Colonic mucosa (tissue), 4 donors: ENCODE measurements around the gene ERBIN. TPM values are rescaled to one million over a fixed set of nuclear protein-coding genes. Genes with fewer than 3 reads are reported as not detected.

Experiments used
- DNase-seq: peaks from one replicate; pipeline ENCODE4 v3.0.0-alpha.2; 2020
- H3K27ac ChIP-seq: fragments of 200-600 bp; one replicate; pipeline ENCODE4 v1.8.0; 2021
- H3K27me3 ChIP-seq: fragments of 200-600 bp; one replicate; pipeline ENCODE4 v1.8.0; 2021
- H3K36me3 ChIP-seq: fragments of 200-600 bp; one replicate; pipeline ENCODE4 v1.8.0; 2021
- H3K4me1 ChIP-seq: fragments of 200-600 bp; one replicate; pipeline ENCODE4 v1.8.0; 2021; ENCODE audit warnings: mild to moderate bottlenecking
- H3K4me3 ChIP-seq: fragments of 200-600 bp; one replicate; pipeline ENCODE4 v1.8.0; 2021
- H3K9ac ChIP-seq, 2 donors: one replicate each; pipeline ENCODE4 v1.7.0; 2013; ENCODE audit warnings: control low read depth in 2 of 2, low read depth in 2 of 2, low read length in 2 of 2
- H3K9me3 ChIP-seq: fragments of 200-600 bp; one replicate; pipeline ENCODE4 v1.8.0; 2021
- intact Hi-C: fragments of 100-400 bp; cut with DNase I; formaldehyde crosslinking; loops from one replicate; pipeline ENCODE4 v1.14.1; 2022
- total RNA-seq, 2 donors: library from RNA; stranded (reverse); fragmentation: NEBNext Ultra II Directional in 1 of 2; extraction: Animal tissue kit (Norgen Biotek cat#: 25700) in 1 of 2; gene quantifications; one replicate each; pipeline ENCODE4 v1.2.1, GENCODE V29; 2021
- TF ChIP-seq, protein P1 (sequence below): fragments of 200-600 bp; IDR thresholded peaks from one replicate; pipeline ENCODE4 v1.8.0; 2022; ENCODE audit warnings: antibody characterized with exemption, mild to moderate bottlenecking
- donor health status: healthy.
- donor health status: DM: no; HTN: no; CAD: no.
- donor health status: DM: no; HTN: no; CAD: no.

The ERBIN gene
- total RNA-seq, 2 donors from 2014 or later = 69.3 to 110 TPM

- TF ChIP-seq, protein P1, sequence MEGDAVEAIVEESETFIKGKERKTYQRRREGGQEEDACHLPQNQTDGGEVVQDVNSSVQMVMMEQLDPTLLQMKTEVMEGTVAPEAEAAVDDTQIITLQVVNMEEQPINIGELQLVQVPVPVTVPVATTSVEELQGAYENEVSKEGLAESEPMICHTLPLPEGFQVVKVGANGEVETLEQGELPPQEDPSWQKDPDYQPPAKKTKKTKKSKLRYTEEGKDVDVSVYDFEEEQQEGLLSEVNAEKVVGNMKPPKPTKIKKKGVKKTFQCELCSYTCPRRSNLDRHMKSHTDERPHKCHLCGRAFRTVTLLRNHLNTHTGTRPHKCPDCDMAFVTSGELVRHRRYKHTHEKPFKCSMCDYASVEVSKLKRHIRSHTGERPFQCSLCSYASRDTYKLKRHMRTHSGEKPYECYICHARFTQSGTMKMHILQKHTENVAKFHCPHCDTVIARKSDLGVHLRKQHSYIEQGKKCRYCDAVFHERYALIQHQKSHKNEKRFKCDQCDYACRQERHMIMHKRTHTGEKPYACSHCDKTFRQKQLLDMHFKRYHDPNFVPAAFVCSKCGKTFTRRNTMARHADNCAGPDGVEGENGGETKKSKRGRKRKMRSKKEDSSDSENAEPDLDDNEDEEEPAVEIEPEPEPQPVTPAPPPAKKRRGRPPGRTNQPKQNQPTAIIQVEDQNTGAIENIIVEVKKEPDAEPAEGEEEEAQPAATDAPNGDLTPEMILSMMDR = no peak
- intact Hi-C loops = loop anchor here (10.0 kb wide), 2 partner anchors 88 to 112 kb away; no protein-coding TSS in a partner anchor
- H3K4me1 ChIP-seq = peaks cover 3% of the 10 kb centered on the region
- H3K27ac ChIP-seq = peak overlapping the region; percentile 100
- peak overlapping the region; percentile 74 for H3K4me3 ChIP-seq
- peak; percentile 29 for DNase-seq
- H3K27me3 ChIP-seq = no peaks in the 10 kb centered on the region
- H3K9me3 ChIP-seq = no peaks in the 10 kb centered on the region
- peak overlapping the region; percentile 88 to 100 for H3K9ac ChIP-seq
- no peaks in the 10 kb centered on the region for H3K36me3 ChIP-seq
Observed at GRCh38 chr5:65926893-65927292, 518 bp downstream of the ERBIN start.

- Histone ChIP-seq H3K9ac (peak overlapping the region in 1 of 2 donors; percentile 88), H3K4me1 (no peaks in the 10 kb centered on the region), H3K4me3 (peak overlapping the region; percentile 74), H3K36me3 (no peaks in the 10 kb centered on the region), H3K27ac (peak overlapping the region; percentile 100), H3K27me3 (no peaks in the 10 kb centered on the region), H3K9me3 (no peaks in the 10 kb centered on the region)
- DNase-seq = peak; percentile 52
- TF ChIP-seq, protein P1 = no peak
- intact Hi-C loops = loop anchor here (10.0 kb wide), 2 partner anchors 87 to 113 kb away; no protein-coding TSS in a partner anchor
Observed at GRCh38 chr5:65927503-65928321, 1.3 kb downstream of the ERBIN start.

- Histone ChIP-seq H3K9ac (peak overlapping the region in 1 of 2 donors; percentile 88), H3K27me3 (no peaks in the 10 kb centered on the region), H3K4me3 (peak overlapping the region; percentile 74), H3K9me3 (no peaks in the 10 kb centered on the region), H3K4me1 (no peaks in the 10 kb centered on the region), H3K36me3 (no peaks in the 10 kb centered on the region), H3K27ac (no peak overlapping the region)
- TF ChIP-seq, protein P1 = no peak
- intact Hi-C loops = loop anchor here (10.0 kb wide), 2 partner anchors 86 to 114 kb away; no protein-coding TSS in a partner anchor
- no peak for DNase-seq
Observed at GRCh38 chr5:65928322-65928752, 2.0 kb downstream of the ERBIN start.

DNA sequence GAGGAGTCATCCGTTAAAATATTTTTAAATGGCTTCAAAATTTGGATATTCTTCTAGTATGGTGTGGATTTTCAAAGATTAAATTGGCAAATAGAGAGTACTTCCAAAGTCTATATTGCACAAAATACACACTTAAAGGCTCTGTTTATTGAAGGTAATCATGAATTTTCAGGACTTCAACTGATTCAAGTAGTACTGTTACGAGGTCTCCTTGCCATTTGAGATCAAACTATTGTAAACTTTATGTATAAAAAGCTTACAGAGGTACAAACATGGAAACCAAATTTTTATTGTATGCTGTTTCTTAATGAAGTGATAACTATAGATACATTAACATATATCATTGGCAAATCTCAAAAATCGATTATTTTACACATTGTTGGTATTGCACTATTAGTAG, 2.5 kb downstream of the ERBIN start:
- no peak for DNase-seq
- H3K36me3 ChIP-seq = no peaks in the 10 kb centered on the region
- H3K27me3 ChIP-seq = no peaks in the 10 kb centered on the region
- TF ChIP-seq, protein P1 = no peak
- peak overlapping the region; percentile 74 for H3K4me3 ChIP-seq
- no peak overlapping the region for H3K27ac ChIP-seq
- H3K4me1 ChIP-seq = no peaks in the 10 kb centered on the region
- H3K9ac ChIP-seq = no peak overlapping the region
- intact Hi-C loops = loop anchor here (10.0 kb wide), 2 partner anchors 86 to 114 kb away; no protein-coding TSS in a partner anchor
- no peaks in the 10 kb centered on the region for H3K9me3 ChIP-seq

DNA sequence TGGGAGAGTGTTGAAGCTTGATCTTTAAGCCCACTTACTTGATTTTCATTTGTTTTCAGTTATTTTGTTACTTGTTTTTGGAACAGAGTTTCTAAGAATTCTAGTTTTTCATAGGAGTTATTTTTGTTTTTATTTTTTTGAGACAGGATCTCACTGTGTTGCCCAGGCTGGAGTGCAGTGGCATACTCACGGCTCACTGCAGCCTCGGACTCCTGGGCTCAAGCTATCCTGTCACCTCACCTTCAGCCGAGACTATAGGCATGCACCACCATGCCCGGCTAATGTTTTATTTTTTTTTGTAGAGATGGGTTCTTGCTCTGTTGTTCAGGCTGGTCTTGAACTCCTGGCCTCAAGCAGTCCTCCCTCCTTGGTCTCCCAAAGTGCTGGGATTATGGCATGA, 6.3 kb downstream of the ERBIN start:
- H3K4me1 ChIP-seq = no peaks in the 10 kb centered on the region
- intact Hi-C loops = no loop called here
- no peaks in the 10 kb centered on the region for H3K9me3 ChIP-seq
- H3K36me3 ChIP-seq = no peaks in the 10 kb centered on the region
- H3K4me3 ChIP-seq = no peak overlapping the region
- TF ChIP-seq, protein P1 = no peak
- no peak overlapping the region for H3K27ac ChIP-seq
- no peak overlapping the region for H3K9ac ChIP-seq
- DNase-seq = no peak
- no peaks in the 10 kb centered on the region for H3K27me3 ChIP-seq
